Measurements from ENCODE around the gene LILRB2. TPM values are rescaled to one million over a fixed set of nuclear protein-coding genes. Genes with fewer than 3 reads are reported as not detected.
"Not testable (repeated sequence)": the region's sequence is repeated elsewhere in the genome, so short reads cannot be mapped to it uniquely, and the experiment has no call there.

LILRB2 gene
- total and polyA plus RNA-seq, 9 of the 15 experiments (the other 6 are each of a cell fraction or from before 2014, with no cell fraction given) = not detected

- POLR2A ChIA-PET = no interaction called here
- BruUV-seq (replicated peaks) = no TSS peak
- H3K4me1 ChIP-seq (replicated peaks in 1 of 2; ENCODE audit: control insufficient read depth in 2 of 2, insufficient read depth in 2 of 2, low read length in 2 of 2) = no peaks in the 10 kb centered on the region
- intact Hi-C loops (cut with micrococcal nuclease) = no loop called here
- no peaks in the 10 kb centered on the region for H3K79me2 ChIP-seq (ENCODE audit: control insufficient read depth, insufficient read depth, low read length)
- no peaks in the 10 kb centered on the region for H3K9me1 ChIP-seq (ENCODE audit: control insufficient read depth, insufficient read depth, low read length)
- H2AFZ ChIP-seq (ENCODE audit: low read depth, low read length) = no peak overlapping the region
- H3K36me3 ChIP-seq (ENCODE audit: control insufficient read depth, insufficient read depth, low read length) = no peaks in the 10 kb centered on the region
- CTCF ChIA-PET (ENCODE audit: low intra/inter-chr PET ratio) = no interaction called here
- no peak for FAIRE-seq
- 2% methylated on average over 8 of the region's 9 CpGs for WGBS (ENCODE audit: insufficient coverage, low coverage, missing lambda C conversion rate)
- no peak overlapping the region for H3K9ac ChIP-seq (ENCODE audit: insufficient read depth in 1 of 2, low read depth in 2 of 2, low read length in 2 of 2)
- H3K9me3 ChIP-seq (replicated peaks; ENCODE audit: control insufficient read depth, insufficient read depth, low read depth, low read length) = no peaks in the 10 kb centered on the region
- ATAC-seq = no peak
- no peak overlapping the region for H3K4me2 ChIP-seq (ENCODE audit: insufficient read depth, low read length)
- DNase-seq (ENCODE audit: extremely low read depth in 1 of 4, low spot score in 3 of 4) = no peak
- no peak overlapping the region for H3K27ac ChIP-seq (ENCODE audit: extremely low read depth, low read depth, low read length)
- in situ Hi-C loops (cut with MboI) = no loop called here
- H3K4me3 ChIP-seq = no peak overlapping the region
- no peak for TF ChIP-seq SAP30 (IDR thresholded peaks at IDR 0.05; ENCODE audit: borderline replicate concordance, insufficient read depth, low read depth, low read length, poor library complexity, severe bottlenecking)
- TF ChIP-seq JUND (IDR thresholded peaks at IDR 0.05; ENCODE audit: borderline replicate concordance, low read depth, low read length) = no peak
- no peak for TF ChIP-seq JUND (tag; IDR thresholded peaks at IDR 0.05; ENCODE audit: borderline replicate concordance, low read depth, low read length)
- no peaks in the 10 kb centered on the region for H4K20me1 ChIP-seq (replicated peaks; ENCODE audit: control insufficient read depth, insufficient read depth, low read length)
- H3K27me3 ChIP-seq (ENCODE audit: control insufficient read depth in 2 of 2, insufficient read depth in 2 of 2, low read length in 2 of 2) = peaks cover 3 to 33% of the 10 kb centered on the region in 2 experiments; a peak in 4 of 5 replicates
These were observed 5.0 kb downstream of the LILRB2 start for GRCh38 chr19:54275951-54276350.

GRCh38 chr19:54274516-54274915 is 6.4 kb downstream of the LILRB2 start:
- H3K4me2 ChIP-seq (ENCODE audit: insufficient read depth, low read length); FAIRE-seq; ATAC-seq; H3K27ac ChIP-seq (ENCODE audit: extremely low read depth, low read depth, low read length); H3K4me1 ChIP-seq (replicated peaks in 1 of 2; ENCODE audit: control insufficient read depth in 2 of 2, insufficient read depth in 2 of 2, low read length in 2 of 2); H3K9me3 ChIP-seq (replicated peaks; ENCODE audit: control insufficient read depth, insufficient read depth, low read depth, low read length); H4K20me1 ChIP-seq (replicated peaks; ENCODE audit: control insufficient read depth, insufficient read depth, low read length); H3K4me3 ChIP-seq; H2AFZ ChIP-seq (ENCODE audit: low read depth, low read length); DNase-seq (ENCODE audit: extremely low read depth in 1 of 4, low spot score in 3 of 4); POLR2A ChIA-PET; H3K9me1 ChIP-seq (ENCODE audit: control insufficient read depth, insufficient read depth, low read length); H3K36me3 ChIP-seq (ENCODE audit: control insufficient read depth, insufficient read depth, low read length); BruUV-seq (replicated peaks); in situ Hi-C loops (cut with MboI); intact Hi-C loops (cut with micrococcal nuclease); H3K79me2 ChIP-seq (ENCODE audit: control insufficient read depth, insufficient read depth, low read length); H3K9ac ChIP-seq (ENCODE audit: insufficient read depth in 1 of 2, low read depth in 2 of 2, low read length in 2 of 2); CTCF ChIA-PET (ENCODE audit: low intra/inter-chr PET ratio): not testable (repeated sequence)
- peaks cover 8 to 31% of the 10 kb centered on the region in 2 experiments for H3K27me3 ChIP-seq (ENCODE audit: control insufficient read depth in 2 of 2, insufficient read depth in 2 of 2, low read length in 2 of 2)
- WGBS (ENCODE audit: insufficient coverage, low coverage, missing lambda C conversion rate) = 3% methylated on average over 6 of the region's 9 CpGs
